HUES6 (cell line): ENCODE data around the gene LDHA.

Experiments
- H3K27ac ChIP-seq: 2 replicates; pipeline ENCODE4 v1.7.0; 2013; ENCODE audit warnings: low read depth, mild to moderate bottlenecking, low read length, inconsistent platforms
- H3K27me3 ChIP-seq: 2 replicates; pipeline ENCODE4 v1.6.1; 2013; ENCODE audit warnings: low read length; ENCODE audit not compliant: control insufficient read depth, insufficient read depth
- H3K36me3 ChIP-seq: 2 replicates; pipeline ENCODE4 v1.6.1; 2013; ENCODE audit warnings: low read length; ENCODE audit not compliant: control insufficient read depth, insufficient read depth
- H3K4me1 ChIP-seq: 2 replicates; pipeline ENCODE4 v1.6.1; 2013; ENCODE audit warnings: low read length; ENCODE audit not compliant: control insufficient read depth, insufficient read depth
- H3K4me3 ChIP-seq: 2 replicates; pipeline ENCODE4 v1.5.1; 2013; ENCODE audit warnings: low read depth, low read length
- H3K9ac ChIP-seq: one replicate; pipeline ENCODE4 v1.6.1; 2013; ENCODE audit warnings: mild to moderate bottlenecking, low read length
- H3K9me3 ChIP-seq: 2 replicates; pipeline ENCODE4 v1.6.1; 2013; ENCODE audit warnings: low read depth, low read length; ENCODE audit not compliant: control insufficient read depth, insufficient read depth

Gene LDHA

DNA sequence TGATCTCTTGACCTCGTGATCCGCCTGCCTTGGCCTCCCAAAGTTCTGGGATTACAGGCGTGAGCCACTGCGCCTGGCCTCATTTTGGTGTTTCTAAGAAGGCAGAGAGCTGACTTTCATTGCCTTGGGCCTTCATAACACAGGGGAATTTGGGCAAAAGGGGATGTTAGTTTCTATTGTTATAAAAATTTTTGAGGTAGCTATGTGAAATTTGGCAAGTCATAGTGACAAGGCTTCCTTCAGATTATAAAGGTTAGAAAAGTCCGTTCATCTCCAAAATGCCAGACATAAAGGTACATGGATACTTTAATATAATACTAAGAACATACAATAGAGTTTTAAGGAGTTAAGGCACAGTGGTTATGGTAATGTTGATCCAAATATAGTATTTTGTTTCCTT lies 35.0 kb downstream of the LDHA start:
- H3K27me3 ChIP-seq = no peaks in the 10 kb centered on the region

DNA sequence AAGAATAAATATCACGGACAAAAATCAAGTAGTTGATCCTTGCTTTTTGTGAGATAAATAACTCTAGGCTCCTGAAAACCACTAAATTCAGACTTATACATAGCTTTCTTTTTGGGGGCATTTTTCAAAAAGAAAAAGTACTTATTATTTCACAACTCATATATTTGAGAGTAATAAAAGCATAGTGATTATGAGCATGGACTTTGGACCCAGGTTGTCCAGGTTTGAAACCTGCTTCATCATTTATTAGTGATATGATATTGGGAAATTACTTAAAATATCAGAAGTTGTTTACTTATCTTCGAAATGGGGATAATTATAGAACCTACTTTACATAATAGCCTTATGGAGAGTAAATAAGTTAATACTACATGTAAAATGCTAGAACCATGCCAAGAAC lies 44.3 kb downstream of the LDHA start:
- H3K4me1 ChIP-seq = no peaks in the 10 kb centered on the region
- 0 out of 2 replicates have a peak, but pooled peaks cover 3% of the 10 kb centered on the region for H3K9me3 ChIP-seq
- no peak overlapping the region for H3K4me3 ChIP-seq
- H3K9ac ChIP-seq = no peak overlapping the region
- no peaks in the 10 kb centered on the region for H3K27me3 ChIP-seq
- no peak overlapping the region for H3K27ac ChIP-seq
- no peaks in the 10 kb centered on the region for H3K36me3 ChIP-seq

More for the DNA sequence above, 35.0 kb downstream of the LDHA start:
- Histone ChIP-seq H3K9ac (no peak overlapping the region), H3K4me3 (no peak overlapping the region), H3K36me3 (no peaks in the 10 kb centered on the region), H3K9me3 (no peaks in the 10 kb centered on the region), H3K27ac (no peak overlapping the region), H3K4me1 (no peaks in the 10 kb centered on the region)

DNA sequence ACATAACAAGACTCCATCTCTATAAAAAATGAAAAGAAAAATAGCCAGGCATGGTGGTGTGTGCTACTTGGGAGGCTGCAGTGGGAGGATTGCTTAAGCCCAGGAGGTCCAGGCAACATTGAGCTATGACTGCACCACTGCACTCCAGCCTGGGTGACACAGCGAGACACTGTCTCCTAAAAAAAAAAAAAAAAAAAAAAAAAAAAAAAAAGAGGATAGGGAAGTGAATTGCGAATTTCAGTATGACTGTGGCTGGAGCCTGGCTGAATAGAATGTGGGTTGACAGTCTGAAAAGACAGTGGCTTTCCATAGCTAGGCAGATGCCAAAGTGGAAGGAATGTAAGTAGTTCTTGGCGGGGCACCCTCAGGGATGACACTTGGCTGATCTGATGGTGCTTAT lies 54.9 kb downstream of the LDHA start:
- no peak overlapping the region for H3K4me3 ChIP-seq
- H3K4me1 ChIP-seq = no peaks in the 10 kb centered on the region

DNA sequence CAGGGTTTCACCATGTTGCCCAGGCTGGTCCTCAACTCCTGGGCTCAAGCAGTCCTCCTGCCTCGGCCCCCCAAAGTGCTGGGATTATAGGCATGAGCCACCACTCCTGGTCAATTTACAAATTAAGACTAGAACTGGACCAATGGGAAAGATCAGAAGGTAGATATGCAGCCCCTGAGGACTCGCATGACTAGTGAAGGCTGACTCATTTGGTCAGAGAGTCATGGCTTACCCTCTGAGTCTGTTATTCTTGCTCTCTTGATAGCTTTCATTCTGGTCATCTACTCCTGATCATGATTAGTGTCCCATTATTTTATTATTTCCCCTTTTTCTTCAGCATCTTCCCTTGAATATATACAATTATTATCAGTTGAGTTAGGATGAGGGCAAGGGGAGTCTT lies 58.6 kb downstream of the LDHA start:
- Histone ChIP-seq H3K27ac (no peak overlapping the region), H3K9ac (no peak overlapping the region), H3K4me1 (no peaks in the 10 kb centered on the region), H3K4me3 (no peak overlapping the region), H3K9me3 (no peaks in the 10 kb centered on the region), H3K36me3 (no peaks in the 10 kb centered on the region), H3K27me3 (no peaks in the 10 kb centered on the region)

More for the DNA sequence above, 54.9 kb downstream of the LDHA start:
- no peaks in the 10 kb centered on the region for H3K27me3 ChIP-seq
- H3K36me3 ChIP-seq = no peaks in the 10 kb centered on the region
- H3K27ac ChIP-seq = no peak overlapping the region
- H3K9me3 ChIP-seq = no peaks in the 10 kb centered on the region
- no peak overlapping the region for H3K9ac ChIP-seq

DNA sequence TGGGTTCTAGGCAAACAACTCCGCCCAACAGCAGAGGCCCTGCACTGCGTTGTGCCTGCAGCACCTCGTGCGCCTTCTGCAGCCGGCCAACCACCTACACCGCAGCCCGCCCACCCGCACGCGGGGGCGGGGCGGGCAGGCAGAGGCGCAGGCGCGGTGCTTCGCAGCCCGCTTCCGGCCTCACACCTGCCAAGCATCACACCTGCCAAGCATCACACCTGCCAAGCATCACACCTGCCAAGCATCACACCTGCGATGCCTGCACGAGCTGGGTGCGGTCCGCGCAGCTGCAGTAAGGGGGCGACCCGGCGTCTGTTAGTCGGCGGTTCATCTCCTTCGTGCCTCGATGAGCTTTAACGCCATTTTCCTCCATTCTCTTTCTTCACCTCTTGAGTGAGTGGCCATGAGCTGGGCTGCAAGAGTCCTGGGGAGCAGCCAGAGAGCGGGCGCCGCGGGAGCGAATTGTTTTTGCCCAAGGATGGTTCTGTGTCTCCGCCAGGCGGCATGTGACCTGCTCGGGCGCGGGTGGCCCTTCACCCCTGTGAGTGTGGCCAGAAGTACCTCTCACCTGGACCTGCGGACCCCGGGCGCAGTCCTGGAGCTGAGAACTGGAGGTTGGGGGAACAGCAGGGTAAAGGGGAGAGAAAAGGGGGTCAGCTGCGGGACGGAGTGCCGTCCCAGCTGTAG lies 61.5 kb downstream of the LDHA start, which contains the start of gene LDHAL6A:
TSS of gene LDHAL6A (plus strand) at position 171 of the 687 bp plus-strand sequence. CDS start 825 bp downstream, outside the sequence.
- Histone ChIP-seq H3K9ac (no peak within 1 kb of the TSS), H3K9me3 (no peaks in the 10 kb centered on the region), H3K36me3 (no peaks in the 10 kb centered on the region), H3K27me3 (no peaks in the 10 kb centered on the region), H3K4me1 (no peaks in the 10 kb centered on the region), H3K27ac (no peak within 1 kb of the TSS), H3K4me3 (no peak within 1 kb of the TSS)

DNA sequence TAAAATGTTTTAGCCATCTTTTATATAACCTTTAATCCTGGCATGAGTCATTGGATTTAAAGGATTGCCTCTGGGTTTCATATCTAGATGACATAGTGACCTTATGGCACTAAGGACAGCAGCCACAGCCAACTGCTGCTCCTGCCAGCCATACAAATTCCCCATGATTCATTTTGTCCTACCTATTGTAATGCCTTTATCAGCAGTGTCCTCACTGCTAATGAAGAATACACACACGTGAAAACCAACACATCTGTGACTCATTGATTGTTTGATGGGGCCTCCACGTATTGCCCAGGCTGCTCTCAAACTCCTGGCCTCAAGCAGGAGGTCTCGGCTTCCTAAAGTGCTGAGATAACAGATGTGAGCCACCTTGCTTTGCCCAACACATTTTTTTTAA lies 63.1 kb downstream of the LDHA start:
- Histone ChIP-seq H3K27me3 (no peaks in the 10 kb centered on the region), H3K4me3 (no peak overlapping the region), H3K9ac (no peak overlapping the region), H3K36me3 (no peaks in the 10 kb centered on the region), H3K9me3 (no peaks in the 10 kb centered on the region), H3K27ac (no peak overlapping the region), H3K4me1 (no peaks in the 10 kb centered on the region)
